Suprapubic skin (tissue), 4 donors: Measurements from ENCODE around the gene SLC23A1. TPM values are rescaled to one million over a fixed set of nuclear protein-coding genes. Genes with fewer than 3 reads are reported as not detected.
"Not testable (repeated sequence)": the region's sequence is repeated elsewhere in the genome, so short reads cannot be mapped to it uniquely, and the experiment has no call there.

Experiments used
- DNase-seq, 2 donors: peaks; one replicate each; pipeline ENCODE4 v3.0.0-alpha.2; 2019; ENCODE audit warnings: low spot score in 2 of 2
- H3K27ac ChIP-seq: fragments of 200-600 bp; sonication (generic); one replicate; pipeline ENCODE4 v1.5.1; 2019
- H3K27me3 ChIP-seq: fragments of 200-600 bp; sonication (generic); one replicate; pipeline ENCODE4 v1.5.1; 2019
- H3K36me3 ChIP-seq: fragments of 200-600 bp; sonication (generic); one replicate; pipeline ENCODE4 v1.5.1; 2019
- H3K4me1 ChIP-seq: fragments of 200-600 bp; sonication (generic); one replicate; pipeline ENCODE4 v1.5.1; 2019
- H3K4me3 ChIP-seq: fragments of 200-600 bp; sonication (generic); one replicate; pipeline ENCODE4 v1.5.1; 2019; ENCODE audit warnings: mild to moderate bottlenecking
- H3K9me3 ChIP-seq: fragments of 200-600 bp; sonication (generic); one replicate; pipeline ENCODE4 v1.5.1; 2019
- EP300 ChIP-seq: sonication (generic); formaldehyde crosslinking; IDR thresholded peaks from one replicate; pipeline ENCODE4 v1.6.1; 2017; ENCODE audit warnings: antibody characterized with exemption
- POLR2A ChIP-seq, 2 donors: fragments of 450-650 bp; IDR thresholded peaks; one replicate each; pipeline ENCODE4 v1.6.1; 2017; ENCODE audit warnings: antibody characterized with exemption in 2 of 2, mild to moderate bottlenecking in 2 of 2, moderate library complexity in 2 of 2
- POLR2AphosphoS5 ChIP-seq, 3 donors: sonication (generic); formaldehyde crosslinking; IDR thresholded peaks; one replicate each; pipeline ENCODE4 v1.6.1; 2017; ENCODE audit warnings: antibody characterized with exemption in 3 of 3
- WGBS: methylation state at CpG from one replicate; pipeline ENCODE4 v1.1.5; 2018; 5-methylcytosine and 5-hydroxymethylcytosine counted together
- total RNA-seq, 4 donors: library from RNA; depleted of rRNA; stranded (reverse); fragments of >200 nt; gene quantifications; one replicate each; pipeline ENCODE4 v1.1.0, GENCODE V29; 2016
- TF ChIP-seq, protein P1 (sequence below), 2 donors: fragments of 200-600 bp in 1 of 2; fragments of 450-650 bp in 1 of 2; sonication (generic) in 1 of 2; IDR thresholded peaks; one replicate each; pipeline ENCODE4 v1.5.1; 2016 to 2019; ENCODE audit warnings: antibody characterized with exemption in 2 of 2, mild to moderate bottlenecking in 1 of 2, moderate library complexity in 1 of 2

Gene SLC23A1
- total RNA-seq, 4 donors from 2014 or later: 2.3 to 6.4 (median 3.0) TPM; not detected in 1

DNA sequence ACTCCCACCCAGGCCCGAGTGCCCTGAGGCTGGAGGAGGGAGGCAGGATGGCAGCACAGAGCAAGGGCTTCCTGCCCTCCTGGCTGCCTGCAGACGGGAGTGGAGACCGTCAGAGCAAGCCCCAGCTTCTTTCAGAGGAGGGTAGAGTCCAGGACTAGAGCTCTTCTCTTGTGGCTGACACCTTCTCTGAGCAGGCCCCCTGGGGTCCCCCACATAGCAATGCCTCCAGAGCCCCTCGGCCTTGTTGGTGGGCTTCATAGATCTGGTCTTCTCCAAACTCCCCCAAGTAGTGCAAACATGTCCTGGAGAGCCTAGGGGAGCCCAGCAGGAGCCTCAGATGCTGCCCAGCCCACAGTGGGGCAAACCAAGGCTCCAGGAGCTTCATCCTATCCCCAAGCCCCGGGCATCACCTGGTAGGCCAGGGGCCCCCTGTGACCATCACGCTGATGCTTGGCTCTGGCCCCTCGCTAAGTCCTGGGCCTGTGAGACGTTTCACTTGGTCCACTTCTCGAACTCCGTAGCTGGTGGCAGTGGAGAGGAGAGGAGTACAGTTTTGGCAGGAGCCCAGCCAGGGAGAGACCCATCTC, 4.6 kb upstream of the SLC23A1 start:
- peaks cover 4% of the 10 kb centered on the region for H3K27me3 ChIP-seq

DNA sequence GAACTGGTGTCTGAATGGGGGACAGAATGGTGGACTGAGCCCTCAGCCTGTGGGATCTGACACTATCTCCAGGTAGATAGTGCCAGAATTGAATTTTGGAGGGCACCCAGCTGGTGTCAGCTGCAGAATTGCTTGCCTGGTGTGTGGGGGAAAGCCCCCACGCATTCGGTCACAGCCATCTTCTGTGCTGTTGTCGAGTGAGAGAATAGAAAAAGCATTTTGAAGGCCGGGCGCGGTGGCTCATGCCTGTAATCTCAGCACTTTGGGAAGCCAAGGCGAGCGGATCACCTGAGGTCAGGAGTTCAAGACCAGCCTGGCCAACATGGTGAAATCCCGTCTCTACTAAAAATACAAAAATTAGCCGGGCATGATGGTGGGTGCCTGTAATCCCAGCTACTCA, 3.9 kb upstream of the SLC23A1 start:
- DNase-seq, H3K9me3 ChIP-seq, H3K27ac ChIP-seq, H3K4me3 ChIP-seq, H3K36me3 ChIP-seq, H3K27me3 ChIP-seq: not testable (repeated sequence)
- peaks cover 50% of the 10 kb centered on the region for H3K4me1 ChIP-seq
- 93% methylated on average over 10 of the region's 10 CpGs for WGBS

More for the DNA sequence above, 4.6 kb upstream of the SLC23A1 start:
- 67% methylated on average over 1 of the region's 10 CpGs for WGBS
- peak in 1 of 2 donors; percentile 67 for DNase-seq
- no peak overlapping the region for H3K4me3 ChIP-seq
- H3K4me1 ChIP-seq: peaks cover 56% of the 10 kb centered on the region
- H3K36me3 ChIP-seq: no peaks in the 10 kb centered on the region
- no peak for TF ChIP-seq POLR2AphosphoS5 (IDR thresholded peaks at IDR 0.05)
- TF ChIP-seq EP300: no peak
- no peak for TF ChIP-seq POLR2A (IDR thresholded peaks at IDR 0.05)
- TF ChIP-seq, protein P1, sequence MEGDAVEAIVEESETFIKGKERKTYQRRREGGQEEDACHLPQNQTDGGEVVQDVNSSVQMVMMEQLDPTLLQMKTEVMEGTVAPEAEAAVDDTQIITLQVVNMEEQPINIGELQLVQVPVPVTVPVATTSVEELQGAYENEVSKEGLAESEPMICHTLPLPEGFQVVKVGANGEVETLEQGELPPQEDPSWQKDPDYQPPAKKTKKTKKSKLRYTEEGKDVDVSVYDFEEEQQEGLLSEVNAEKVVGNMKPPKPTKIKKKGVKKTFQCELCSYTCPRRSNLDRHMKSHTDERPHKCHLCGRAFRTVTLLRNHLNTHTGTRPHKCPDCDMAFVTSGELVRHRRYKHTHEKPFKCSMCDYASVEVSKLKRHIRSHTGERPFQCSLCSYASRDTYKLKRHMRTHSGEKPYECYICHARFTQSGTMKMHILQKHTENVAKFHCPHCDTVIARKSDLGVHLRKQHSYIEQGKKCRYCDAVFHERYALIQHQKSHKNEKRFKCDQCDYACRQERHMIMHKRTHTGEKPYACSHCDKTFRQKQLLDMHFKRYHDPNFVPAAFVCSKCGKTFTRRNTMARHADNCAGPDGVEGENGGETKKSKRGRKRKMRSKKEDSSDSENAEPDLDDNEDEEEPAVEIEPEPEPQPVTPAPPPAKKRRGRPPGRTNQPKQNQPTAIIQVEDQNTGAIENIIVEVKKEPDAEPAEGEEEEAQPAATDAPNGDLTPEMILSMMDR (IDR thresholded peaks at IDR 0.05): no peak
- H3K27ac ChIP-seq: no peak overlapping the region
- H3K9me3 ChIP-seq: no peaks in the 10 kb centered on the region

DNA sequence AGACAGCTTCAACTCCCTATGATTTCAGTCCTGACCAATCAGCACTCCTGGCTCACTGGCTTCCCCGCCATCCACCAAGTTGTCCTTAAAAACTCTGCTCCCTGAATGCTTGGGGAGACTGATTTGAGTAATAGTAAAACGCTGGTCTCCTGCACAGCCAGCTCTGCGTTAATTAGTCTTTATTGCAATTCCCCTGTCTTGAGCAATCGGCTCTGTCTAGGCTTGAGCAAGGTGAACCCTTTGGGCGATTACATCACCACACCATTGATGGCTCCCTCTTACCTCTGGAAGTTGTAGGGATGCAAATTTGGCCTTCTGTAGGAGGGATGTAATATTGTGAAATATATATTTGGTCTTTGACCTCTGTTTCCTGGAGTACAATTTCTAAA, 2.9 kb upstream of the SLC23A1 start:
- WGBS: 61% methylated on average over 5 of the region's 5 CpGs
- peak overlapping the region; percentile 25 for H3K27ac ChIP-seq

GRCh38 chr5:139385061-139386049, 2.3 kb upstream of the SLC23A1 start:
- TF ChIP-seq POLR2AphosphoS5 (IDR thresholded peaks at IDR 0.05) (no peak), POLR2A (IDR thresholded peaks at IDR 0.05) (no peak), EP300 (no peak)
- TF ChIP-seq, protein P1 (IDR thresholded peaks at IDR 0.05): no peak
- WGBS: 36% methylated on average over 8 of the region's 8 CpGs
- H3K27ac ChIP-seq: peak overlapping the region; percentile 70
- peaks cover 42% of the 10 kb centered on the region for H3K4me1 ChIP-seq
- H3K4me3 ChIP-seq: peak overlapping the region; percentile 31
- H3K9me3 ChIP-seq: no peaks in the 10 kb centered on the region
- no peaks in the 10 kb centered on the region for H3K27me3 ChIP-seq
- DNase-seq: no peak
- H3K36me3 ChIP-seq: no peaks in the 10 kb centered on the region

More for the DNA sequence above, 2.9 kb upstream of the SLC23A1 start:
- no peaks in the 10 kb centered on the region for H3K27me3 ChIP-seq
- no peaks in the 10 kb centered on the region for H3K9me3 ChIP-seq
- DNase-seq: no peak
- H3K4me1 ChIP-seq: peaks cover 42% of the 10 kb centered on the region
- TF ChIP-seq POLR2A (IDR thresholded peaks at IDR 0.05) (no peak), POLR2AphosphoS5 (IDR thresholded peaks at IDR 0.05) (no peak), EP300 (no peak)
- TF ChIP-seq, protein P1 (IDR thresholded peaks at IDR 0.05): no peak
- H3K36me3 ChIP-seq: no peaks in the 10 kb centered on the region
- H3K4me3 ChIP-seq: no peak overlapping the region

- no peak for TF ChIP-seq POLR2AphosphoS5 (IDR thresholded peaks at IDR 0.05)
- no peak for TF ChIP-seq POLR2A (IDR thresholded peaks at IDR 0.05)
- TF ChIP-seq, protein P1 (IDR thresholded peaks at IDR 0.05): no peak
- no peak for TF ChIP-seq EP300
- Histone ChIP-seq H3K9me3 (no peaks in the 10 kb centered on the region), H3K4me3 (peak overlapping the region; percentile 31), H3K36me3 (no peaks in the 10 kb centered on the region), H3K27me3 (no peaks in the 10 kb centered on the region), H3K27ac (peak overlapping the region; percentile 70), H3K4me1 (peaks cover 42% of the 10 kb centered on the region)
- no peak for DNase-seq
- 43% methylated on average over 8 of the region's 9 CpGs for WGBS
These were observed 1.5 kb upstream of the SLC23A1 start for GRCh38 chr5:139384591-139385051.
